ENCODE measurements around the gene NUP58.

NUP58 gene

GRCh38 chr13:25377244-25377962 is 76.0 kb downstream of the NUP58 start:
- no peak for DNase-seq (ENCODE audit: low read depth, low spot score)

GRCh38 chr13:25378528-25378927 is 77.1 kb downstream of the NUP58 start:
- DNase-seq (ENCODE audit: low read depth, low spot score) = no peak

- no peak for DNase-seq (ENCODE audit: low read depth, low spot score)
These were observed 77.6 kb downstream of the NUP58 start for GRCh38 chr13:25379011-25379410.

GRCh38 chr13:25380082-25380481 is 78.7 kb downstream of the NUP58 start:
- no peak for DNase-seq (ENCODE audit: low read depth, low spot score)

- no peak for DNase-seq (ENCODE audit: low read depth, low spot score)
These were observed 79.4 kb downstream of the NUP58 start for GRCh38 chr13:25380741-25381324.

- no peak for DNase-seq (ENCODE audit: low read depth, low spot score)
These were observed 83.5 kb downstream of the NUP58 start for GRCh38 chr13:25384758-25385410.

GRCh38 chr13:25391932-25392331 is 90.5 kb downstream of the NUP58 start:
- no peak for DNase-seq (ENCODE audit: low read depth, low spot score)

Measured in smooth muscle cell of the brain vasculature (primary cell).